Measurements from ENCODE around the gene MARCHF6.
A peak's percentile ranks its signal among the peaks of the same experiment; 100 is the strongest.

The MARCHF6 gene

GRCh38 chr5:10317825-10318682 is 35.4 kb upstream of the MARCHF6 start:
- no peaks in the 10 kb centered on the region for H3K9me3 Mint-ChIP-seq
- no peaks in the 10 kb centered on the region for H3K4me1 Mint-ChIP-seq (ENCODE audit: low read depth)
- H3K27ac Mint-ChIP-seq = no peak overlapping the region
- H3K36me3 Mint-ChIP-seq (ENCODE audit: low read depth) = no peaks in the 10 kb centered on the region
- no peaks in the 10 kb centered on the region for H3K27me3 Mint-ChIP-seq
- H3K4me3 Mint-ChIP-seq = no peak overlapping the region

GRCh38 chr5:10319202-10319851 is 34.2 kb upstream of the MARCHF6 start:
- no peak overlapping the region for H3K4me3 Mint-ChIP-seq
- H3K27me3 Mint-ChIP-seq = peaks cover 3% of the 10 kb centered on the region
- H3K4me1 Mint-ChIP-seq (ENCODE audit: low read depth) = no peaks in the 10 kb centered on the region

GRCh38 chr5:10320793-10321192 is 32.7 kb upstream of the MARCHF6 start:
- peaks cover 3% of the 10 kb centered on the region for H3K27me3 Mint-ChIP-seq
- H3K36me3 Mint-ChIP-seq (ENCODE audit: low read depth) = no peaks in the 10 kb centered on the region
- H3K4me1 Mint-ChIP-seq (ENCODE audit: low read depth) = no peaks in the 10 kb centered on the region
- no peak overlapping the region for H3K27ac Mint-ChIP-seq
- no peaks in the 10 kb centered on the region for H3K9me3 Mint-ChIP-seq
- no peak overlapping the region for H3K4me3 Mint-ChIP-seq

More at GRCh38 chr5:10319202-10319851, 34.2 kb upstream of the MARCHF6 start:
- Mint-ChIP-seq H3K9me3 (no peaks in the 10 kb centered on the region), H3K36me3 (ENCODE audit: low read depth) (no peaks in the 10 kb centered on the region), H3K27ac (no peak overlapping the region)

- Mint-ChIP-seq H3K4me1 (ENCODE audit: low read depth) (no peaks in the 10 kb centered on the region), H3K9me3 (no peaks in the 10 kb centered on the region), H3K27ac (no peak overlapping the region), H3K4me3 (no peak overlapping the region), H3K36me3 (ENCODE audit: low read depth) (no peaks in the 10 kb centered on the region), H3K27me3 (peaks cover 3% of the 10 kb centered on the region)
Measured at GRCh38 chr5:10321882-10322281, 31.6 kb upstream of the MARCHF6 start.

GRCh38 chr5:10323588-10324488 is 29.7 kb upstream of the MARCHF6 start:
- Mint-ChIP-seq H3K27me3 (peaks cover 3% of the 10 kb centered on the region), H3K36me3 (ENCODE audit: low read depth) (no peaks in the 10 kb centered on the region), H3K9me3 (no peaks in the 10 kb centered on the region), H3K27ac (no peak overlapping the region), H3K4me3 (no peak overlapping the region), H3K4me1 (ENCODE audit: low read depth) (no peaks in the 10 kb centered on the region)

GRCh38 chr5:10324518-10325370 is 28.8 kb upstream of the MARCHF6 start:
- Mint-ChIP-seq H3K27me3 (peaks cover 3% of the 10 kb centered on the region), H3K36me3 (ENCODE audit: low read depth) (no peaks in the 10 kb centered on the region), H3K4me1 (ENCODE audit: low read depth) (no peaks in the 10 kb centered on the region), H3K4me3 (no peak overlapping the region), H3K27ac (no peak overlapping the region), H3K9me3 (no peaks in the 10 kb centered on the region)

- peaks cover 25% of the 10 kb centered on the region for H3K27me3 Mint-ChIP-seq
- H3K4me3 Mint-ChIP-seq = no peak overlapping the region
- H3K36me3 Mint-ChIP-seq (ENCODE audit: low read depth) = no peaks in the 10 kb centered on the region
- H3K27ac Mint-ChIP-seq = no peak overlapping the region
- H3K9me3 Mint-ChIP-seq = no peaks in the 10 kb centered on the region
- peaks cover 2% of the 10 kb centered on the region for H3K4me1 Mint-ChIP-seq (ENCODE audit: low read depth)
Measured at GRCh38 chr5:10328323-10328722, 25.2 kb upstream of the MARCHF6 start.

- Mint-ChIP-seq H3K4me3 (no peak overlapping the region), H3K9me3 (no peaks in the 10 kb centered on the region), H3K36me3 (ENCODE audit: low read depth) (no peaks in the 10 kb centered on the region), H3K27ac (no peak overlapping the region), H3K4me1 (ENCODE audit: low read depth) (peaks cover 5% of the 10 kb centered on the region), H3K27me3 (peaks cover 27% of the 10 kb centered on the region)
Measured at GRCh38 chr5:10329446-10329819, 24.1 kb upstream of the MARCHF6 start.

- peaks cover 5% of the 10 kb centered on the region for H3K4me1 Mint-ChIP-seq (ENCODE audit: low read depth)
- H3K27ac Mint-ChIP-seq = no peak overlapping the region
- H3K36me3 Mint-ChIP-seq (ENCODE audit: low read depth) = no peaks in the 10 kb centered on the region
- H3K27me3 Mint-ChIP-seq = peaks cover 33% of the 10 kb centered on the region
- no peaks in the 10 kb centered on the region for H3K9me3 Mint-ChIP-seq
- H3K4me3 Mint-ChIP-seq = no peak overlapping the region
Measured at GRCh38 chr5:10329820-10330481, 23.5 kb upstream of the MARCHF6 start.

- Mint-ChIP-seq H3K9me3 (no peaks in the 10 kb centered on the region), H3K27ac (no peak overlapping the region), H3K36me3 (ENCODE audit: low read depth) (no peaks in the 10 kb centered on the region), H3K4me3 (no peak overlapping the region), H3K4me1 (ENCODE audit: low read depth) (peaks cover 5% of the 10 kb centered on the region), H3K27me3 (peaks cover 34% of the 10 kb centered on the region)
Measured at GRCh38 chr5:10330511-10331230, 22.8 kb upstream of the MARCHF6 start.

- Mint-ChIP-seq H3K36me3 (ENCODE audit: low read depth) (no peaks in the 10 kb centered on the region), H3K9me3 (no peaks in the 10 kb centered on the region), H3K27ac (no peak overlapping the region), H3K27me3 (peaks cover 37% of the 10 kb centered on the region), H3K4me3 (no peak overlapping the region), H3K4me1 (ENCODE audit: low read depth) (peaks cover 5% of the 10 kb centered on the region)
Measured at GRCh38 chr5:10331341-10331796, 22.1 kb upstream of the MARCHF6 start.

GRCh38 chr5:10332301-10332700 is 21.2 kb upstream of the MARCHF6 start:
- H3K4me1 Mint-ChIP-seq (ENCODE audit: low read depth) = peaks cover 5% of the 10 kb centered on the region
- H3K4me3 Mint-ChIP-seq = peak overlapping the region; percentile 9
- H3K27ac Mint-ChIP-seq = no peak overlapping the region

More at GRCh38 chr5:10332301-10332700, 21.2 kb upstream of the MARCHF6 start:
- H3K36me3 Mint-ChIP-seq (ENCODE audit: low read depth) = no peaks in the 10 kb centered on the region
- H3K9me3 Mint-ChIP-seq = no peaks in the 10 kb centered on the region
- H3K27me3 Mint-ChIP-seq = peaks cover 41% of the 10 kb centered on the region
